Endothelial cell of umbilical vein (primary cell): ENCODE data around the gene SLC39A9. TPM values are rescaled to one million over a fixed set of nuclear protein-coding genes. Genes with fewer than 3 reads are reported as not detected.

Experiments used
- BruUV-seq: library from RNA; stranded (reverse); fragments of 400-500 nt; replicated peaks from 2 replicates; lab custom pipeline; 2021; lab: Mats Ljungman, UMichigan
- CTCF ChIA-PET: fragments of 300-600, 350-600 bp; sonication (Branson Sonifier 250); formaldehyde crosslinking; loops from one replicate; lab custom pipeline; 2021; ENCODE audit warnings: antibody characterized with exemption, inconsistent platforms; lab: Charles Lee
- POLR2A ChIA-PET: fragments of 300-600, 350-600 bp; sonication (Branson Sonifier 250); formaldehyde crosslinking; loops from one replicate; lab custom pipeline; 2021; ENCODE audit warnings: antibody characterized with exemption, inconsistent platforms; lab: Charles Lee
- DNase-seq: peaks from one replicate; pipeline ENCODE4 v3.0.0-alpha.2; 2011; ENCODE audit warnings: low read depth, low spot score
- FAIRE-seq: peaks from 2 replicates; lab custom pipeline; 2011; peaks lifted over from hg19 to GRCh38; lab: Jason Lieb, UNC
- H2AFZ ChIP-seq: 2 replicates; pipeline ENCODE4 v1.6.0; 2012; ENCODE audit warnings: low read depth, low read length, control low read depth, inconsistent platforms
- H3K27ac ChIP-seq: 2 replicates; pipeline ENCODE4 v1.5.1; 2011; ENCODE audit warnings: low read depth, mild to moderate bottlenecking, control low read depth, low read length, moderate library complexity; ENCODE audit not compliant: insufficient read depth
- H3K27me3 ChIP-seq, 2 experiments: 2 replicates each; pipeline versions ENCODE4 v1.6.0 to v1.6.1; 2011; ENCODE audit warnings: low read length in 2 of 2, mixed read lengths in 1 of 2; ENCODE audit not compliant: control insufficient read depth in 2 of 2, insufficient read depth in 2 of 2
- H3K36me3 ChIP-seq, 2 experiments: 2 replicates in 1 of 2; 3 replicates in 1 of 2; pipeline ENCODE4 v1.5.1; 2011; ENCODE audit warnings: low read length in 2 of 2, mild to moderate bottlenecking in 1 of 2, moderate library complexity in 1 of 2; ENCODE audit not compliant: control insufficient read depth in 2 of 2, insufficient read depth in 2 of 2; ENCODE audit errors: extremely low read depth in 1 of 2
- H3K4me1 ChIP-seq: 3 replicates; pipeline ENCODE4 v1.5.1; 2011; ENCODE audit warnings: mild to moderate bottlenecking, low read length; ENCODE audit not compliant: control insufficient read depth, insufficient read depth; ENCODE audit errors: extremely low read depth
- H3K4me2 ChIP-seq: 2 replicates; pipeline ENCODE4 v1.6.1; 2011; ENCODE audit warnings: low read length, control low read depth, mixed read lengths; ENCODE audit not compliant: insufficient read depth
- H3K4me3 ChIP-seq, 3 experiments: fragments of 200-600 bp in 1 of 3; sonication (generic), shearing (Covaris generic) in 1 of 3; replicated peaks in 1 of 3; 2 replicates each; pipeline ENCODE4 v1.5.1; 2011 to 2016; ENCODE audit warnings: control low read depth in 3 of 3, low read length in 3 of 3, mild to moderate bottlenecking in 2 of 3, inconsistent platforms in 1 of 3, low read depth in 1 of 3, moderate library complexity in 1 of 3; ENCODE audit not compliant: insufficient read depth in 1 of 3
- H3K79me2 ChIP-seq: 2 replicates; pipeline ENCODE4 v1.6.0; 2012; ENCODE audit warnings: low read length, inconsistent platforms; ENCODE audit not compliant: control insufficient read depth, insufficient read depth
- H3K9ac ChIP-seq: replicated peaks from 2 replicates; pipeline ENCODE3; 2011; ENCODE audit warnings: low read length, control low read depth; ENCODE audit not compliant: insufficient read depth; ENCODE audit errors: extremely low read depth
- H3K9me1 ChIP-seq: replicated peaks from 3 replicates; pipeline ENCODE4 v1.6.0; 2011; ENCODE audit warnings: mild to moderate bottlenecking, low read length; ENCODE audit not compliant: control insufficient read depth, insufficient read depth; ENCODE audit errors: extremely low read depth
- H3K9me3 ChIP-seq: replicated peaks from 2 replicates; pipeline ENCODE4 v1.5.1; 2012; ENCODE audit warnings: low read length, inconsistent platforms; ENCODE audit not compliant: control insufficient read depth, insufficient read depth
- H4K20me1 ChIP-seq: replicated peaks from 2 replicates; pipeline ENCODE3; 2011; ENCODE audit warnings: mild to moderate bottlenecking, low read length; ENCODE audit not compliant: control insufficient read depth, insufficient read depth; ENCODE audit errors: extremely low read depth
- CTCF ChIP-seq, 2 donors: IDR thresholded peaks; 1 replicate in 1 of 2; 2 replicates in 1 of 2; pipeline ENCODE4 v1.5.1; 2011; ENCODE audit warnings: low read length in 2 of 2, mild to moderate bottlenecking in 2 of 2, moderate library complexity in 2 of 2, control low read depth in 1 of 2, inconsistent platforms in 1 of 2, low read depth in 1 of 2; ENCODE audit not compliant: insufficient read depth in 1 of 2; ENCODE audit errors: extremely low read depth in 1 of 2
- EZH2 ChIP-seq: IDR thresholded peaks from 2 replicates; pipeline ENCODE4 v1.6.1; 2012; ENCODE audit warnings: borderline replicate concordance, low read depth, mild to moderate bottlenecking, moderate library complexity, low read length, inconsistent platforms; ENCODE audit not compliant: severe bottlenecking
- FOS ChIP-seq: IDR thresholded peaks from 2 replicates; pipeline ENCODE4 v1.6.1; 2011; ENCODE audit warnings: mild to moderate bottlenecking, low read length, moderate library complexity, borderline replicate concordance; ENCODE audit not compliant: insufficient read depth
- GATA2 ChIP-seq: IDR thresholded peaks from 2 replicates; pipeline ENCODE4 v1.7.0; 2011; ENCODE audit warnings: low read depth, mild to moderate bottlenecking, moderate library complexity, mixed read lengths, low read length; ENCODE audit not compliant: insufficient read length, insufficient read depth
- JUN ChIP-seq: IDR thresholded peaks from 2 replicates; pipeline ENCODE4 v1.6.1; 2011; ENCODE audit warnings: borderline replicate concordance, low read depth; ENCODE audit not compliant: insufficient read length, insufficient read depth
- MAX ChIP-seq: IDR thresholded peaks from 2 replicates; pipeline ENCODE4 v1.6.1; 2011; ENCODE audit not compliant: insufficient read depth, insufficient read length
- MYC ChIP-seq: IDR thresholded peaks from one replicate; pipeline ENCODE4 v1.6.1; 2011; ENCODE audit warnings: mild to moderate bottlenecking, low read depth, low read length
- POLR2A ChIP-seq: IDR thresholded peaks from 2 replicates; pipeline ENCODE4 v1.6.1; 2012; ENCODE audit warnings: low read depth, mild to moderate bottlenecking, control low read depth, low read length
- POLR2AphosphoS5 ChIP-seq: IDR thresholded peaks from 2 replicates; pipeline ENCODE4 v1.6.1; 2012; ENCODE audit warnings: low read depth, mild to moderate bottlenecking, control low read depth, low read length, moderate library complexity; ENCODE audit not compliant: insufficient read depth
- dilution Hi-C: fragments of 300-500 bp; cut with MboI; formaldehyde crosslinking; loops from one replicate; pipeline ENCODE4 v1.15.0; 2019; ENCODE audit warnings: low sequenced_read_pairs; ENCODE audit not compliant: extremely low pct_ligation_motif_present
- intact Hi-C: fragments of 100-400 bp; cut with micrococcal nuclease; formaldehyde crosslinking; loops from one replicate; pipeline ENCODE4 v1.10.0; 2022
- polyA plus RNA-seq, 4 experiments: library from polyadenylated mRNA; depleted of rRNA in 3 of 4; stranded (reverse) in 3 of 4; unstranded in 1 of 4; fragments of >200 nt; gene quantifications; 2 replicates each; pipeline versions ENCODE4 v1.2.1 to v1.2.3, GENCODE V29; 2011 to 2012; ENCODE audit warnings: missing spikeins in 1 of 4
- total RNA-seq: library from RNA; stranded (reverse); gene quantifications from 2 replicates; pipeline ENCODE4 v1.2.3, GENCODE V29; 2021

SLC39A9 gene
- total and polyA plus RNA-seq, 2 donors (not counting 3 experiments of a cell fraction or from before 2014, with no cell fraction given), result 39.8 to 55.2 TPM

- Histone ChIP-seq H3K79me2 (no peaks in the 10 kb centered on the region), H4K20me1 (no peaks in the 10 kb centered on the region), H3K4me2 (no peak overlapping the region), H3K36me3 (no peaks in the 10 kb centered on the region), H3K9me1 (no peaks in the 10 kb centered on the region), H2AFZ (no peak overlapping the region), H3K4me3 (no peak overlapping the region), H3K9me3 (no peaks in the 10 kb centered on the region), H3K9ac (no peak overlapping the region), H3K4me1 (no peaks in the 10 kb centered on the region), H3K27ac (no peak overlapping the region), H3K27me3 (peaks cover 37 to 43% of the 10 kb centered on the region in 2 experiments)
- no TSS peak for BruUV-seq
- TF ChIP-seq POLR2AphosphoS5 (no peak), EZH2 (no peak), GATA2 (no peak), JUN (no peak), CTCF (IDR thresholded peaks at IDR 0.05; ENCODE audit: extremely low read depth in 1 of 2, insufficient read depth in 1 of 2, low read depth in 1 of 2, low read length in 2 of 2) (no peak), POLR2A (no peak), FOS (no peak), MAX (no peak), MYC (no peak)
- CTCF ChIA-PET, result interaction anchor here (2.2 kb wide), 1 partner anchor 13 kb away, joined by 16 read pairs; no protein-coding TSS in a partner anchor
- intact Hi-C loops (no loop called here), dilution Hi-C loops (no loop called here)
- no peak for DNase-seq
- no peak for FAIRE-seq
- POLR2A ChIA-PET, result no interaction called here
These were observed 89.3 kb downstream of the SLC39A9 start for GRCh38 chr14:69487771-69488170.
